GM21619 (cell line): Measurements from ENCODE around the gene SLC35G2.
"Not testable (repeated sequence)": the region's sequence is repeated elsewhere in the genome, so short reads cannot be mapped to it uniquely, and the experiment has no call there.

ENCODE experiments used
- ATAC-seq: cut with Tn5 transposase; IDR thresholded peaks from one replicate; pipeline ENCODE4 v1.9.1; 2021; ENCODE audit not compliant: unreplicated experiment

The SLC35G2 gene

DNA sequence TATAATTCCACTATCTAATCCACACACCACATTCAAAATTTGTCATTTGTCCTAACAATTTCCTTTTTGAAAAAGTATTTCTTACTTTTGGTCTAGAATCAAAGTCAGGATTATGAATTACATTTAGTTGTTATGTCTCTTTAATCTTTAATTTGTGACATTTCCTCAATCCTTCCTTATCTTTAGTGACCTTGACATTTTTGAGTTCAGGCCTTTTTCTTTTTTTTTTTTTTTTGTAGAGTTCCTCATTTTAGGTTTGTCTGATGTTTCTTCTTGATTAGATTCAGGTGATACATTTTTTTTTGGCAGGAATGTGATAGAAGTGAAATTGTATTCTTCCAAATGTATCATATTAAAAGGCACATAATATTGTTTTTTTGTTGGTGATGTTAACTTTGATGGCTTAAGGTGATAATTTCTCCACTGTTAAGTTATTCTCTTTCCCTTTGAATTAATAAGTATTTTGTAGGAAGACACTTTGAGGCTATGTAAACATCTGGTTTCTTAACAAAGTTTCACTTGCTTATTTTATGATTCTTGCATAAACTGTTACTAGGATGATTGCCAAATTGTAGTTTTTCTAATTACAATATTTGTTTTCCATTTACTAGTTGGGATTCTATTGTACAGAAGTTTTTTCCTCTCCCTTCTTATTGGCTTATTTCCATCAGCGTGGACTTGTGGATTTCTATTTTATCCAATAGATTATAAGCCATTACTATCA is 16.3 kb downstream of the SLC35G2 start:
- no peak for ATAC-seq

- ATAC-seq, result no peak
Measured at GRCh38 chr3:136835813-136836510, 17.0 kb downstream of the SLC35G2 start.

DNA sequence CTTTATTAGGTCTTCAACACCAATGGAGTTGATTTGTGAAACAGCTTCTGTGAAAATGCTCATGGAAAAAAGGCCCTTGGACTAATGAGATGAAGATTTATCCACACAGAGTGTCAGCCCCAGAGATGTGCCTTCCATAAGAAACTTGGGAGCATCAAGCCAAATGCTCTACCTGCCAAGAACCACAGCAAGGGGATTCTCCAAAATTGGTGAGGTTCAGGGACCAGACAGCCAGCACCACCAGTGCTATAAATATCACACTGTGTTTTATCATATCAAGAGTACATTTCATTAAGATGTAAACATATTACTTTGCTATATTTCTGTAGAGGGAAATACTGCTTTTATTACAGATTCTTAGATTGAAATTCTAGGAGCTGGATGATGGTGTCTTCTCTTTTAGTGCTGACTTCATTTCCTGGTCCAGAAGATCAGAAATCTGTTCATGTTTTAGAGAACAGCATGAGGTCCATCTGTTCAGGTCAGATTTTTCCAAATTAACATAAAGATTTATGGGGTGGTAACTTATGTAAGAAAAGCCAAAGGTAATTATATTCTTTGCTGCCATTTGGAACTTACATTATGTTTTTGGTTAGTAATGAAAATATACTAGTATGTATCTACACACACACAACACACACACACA is 17.7 kb downstream of the SLC35G2 start:
- ATAC-seq, result no peak

- no peak for ATAC-seq
Measured at GRCh38 chr3:136838641-136839555, 20.0 kb downstream of the SLC35G2 start.

GRCh38 chr3:136839556-136839931 is 20.6 kb downstream of the SLC35G2 start:
- ATAC-seq, result no peak

GRCh38 chr3:136840252-136840651 is 21.3 kb downstream of the SLC35G2 start:
- ATAC-seq, result no peak

GRCh38 chr3:136842294-136842693 is 23.4 kb downstream of the SLC35G2 start:
- no peak for ATAC-seq

DNA sequence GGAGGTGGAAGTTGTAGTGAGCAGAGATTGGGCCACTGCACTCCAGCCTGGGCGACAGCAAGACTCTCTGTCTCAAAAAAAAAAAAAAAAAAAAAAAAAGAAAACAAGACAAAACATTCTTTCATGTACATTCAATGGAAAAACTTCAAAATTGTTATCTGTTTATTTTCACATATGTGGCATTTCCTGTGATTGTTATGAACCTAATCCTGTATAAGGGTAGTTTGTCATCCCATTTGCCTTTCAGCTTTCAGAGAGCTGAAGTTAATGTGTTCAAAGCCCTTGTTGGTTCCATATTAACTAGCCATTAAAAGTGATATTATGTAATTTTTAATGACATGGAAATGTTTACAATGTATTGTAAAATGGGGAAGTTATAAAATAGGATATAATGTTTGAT is 25.8 kb downstream of the SLC35G2 start:
- no peak for ATAC-seq

GRCh38 chr3:136852180-136852579 is 33.3 kb downstream of the SLC35G2 start:
- no peak for ATAC-seq

DNA sequence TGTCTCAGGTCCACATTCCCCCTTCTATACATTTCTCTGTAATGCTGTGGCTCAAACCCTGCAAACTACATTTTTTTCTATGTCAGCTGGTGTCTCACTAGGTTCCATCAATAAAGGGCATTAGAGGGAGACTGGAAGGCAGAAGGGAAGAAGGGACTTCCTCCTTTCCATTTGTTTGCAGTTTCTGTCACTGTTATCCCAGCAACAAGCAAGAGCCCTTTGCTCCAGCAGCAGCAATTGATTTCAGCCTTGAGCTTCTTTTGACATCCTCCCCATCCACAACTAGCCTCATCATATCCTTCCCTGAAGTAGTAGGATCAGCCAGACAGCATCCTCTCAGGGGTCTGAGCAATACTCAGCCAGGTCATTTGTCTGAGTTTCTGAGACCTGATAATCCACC is 37.7 kb downstream of the SLC35G2 start:
- no peak for ATAC-seq

GRCh38 chr3:136858381-136858780 is 39.5 kb downstream of the SLC35G2 start:
- ATAC-seq, result no peak

GRCh38 chr3:136860541-136860940 is 41.6 kb downstream of the SLC35G2 start:
- ATAC-seq, result no peak

DNA sequence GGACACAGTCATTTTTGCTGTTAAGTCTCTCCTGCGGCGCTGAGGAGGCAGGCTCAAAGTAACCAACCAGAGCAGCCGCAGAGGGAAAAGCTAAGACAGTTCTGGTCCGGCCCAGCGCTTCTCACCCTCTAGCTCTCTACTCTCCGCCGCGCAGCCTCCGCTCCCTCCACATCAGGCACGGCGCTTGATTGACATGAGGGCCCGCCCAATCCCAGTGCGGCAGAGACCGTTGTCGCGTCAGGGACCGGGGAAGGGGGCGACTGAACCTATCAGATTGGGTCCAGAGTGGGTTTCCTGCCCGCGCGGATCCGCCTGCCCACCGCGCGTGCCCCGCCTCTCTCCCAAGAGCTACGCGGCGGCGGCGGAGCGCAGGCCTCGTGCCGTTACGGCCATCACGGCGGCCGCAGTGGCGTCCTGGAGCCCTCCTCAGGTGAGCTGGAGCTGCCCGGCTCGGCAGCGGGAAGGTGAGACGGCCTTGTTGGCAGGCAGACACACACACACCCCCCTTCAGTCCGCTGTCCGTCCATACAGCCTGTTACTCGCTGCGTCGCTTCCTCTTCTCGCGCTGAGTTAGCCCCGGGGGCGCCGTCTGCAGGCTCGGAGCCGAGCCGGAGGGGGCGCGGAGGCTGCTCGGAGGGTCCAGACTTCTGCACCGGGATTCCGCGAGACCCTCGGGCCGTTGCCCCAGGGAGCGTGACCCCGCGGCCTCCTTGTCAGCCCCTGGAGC is 43.1 kb downstream of the SLC35G2 start, which contains the start of gene NCK1:
TSS of gene NCK1 (plus strand) at position 319 of the 727 bp plus-strand sequence. CDS start 65,794 bp downstream, outside the sequence.
- peak; percentile 97 for ATAC-seq

- peak; percentile 18 for ATAC-seq
Measured at GRCh38 chr3:136862617-136863322, 43.8 kb downstream of the SLC35G2 start.

DNA sequence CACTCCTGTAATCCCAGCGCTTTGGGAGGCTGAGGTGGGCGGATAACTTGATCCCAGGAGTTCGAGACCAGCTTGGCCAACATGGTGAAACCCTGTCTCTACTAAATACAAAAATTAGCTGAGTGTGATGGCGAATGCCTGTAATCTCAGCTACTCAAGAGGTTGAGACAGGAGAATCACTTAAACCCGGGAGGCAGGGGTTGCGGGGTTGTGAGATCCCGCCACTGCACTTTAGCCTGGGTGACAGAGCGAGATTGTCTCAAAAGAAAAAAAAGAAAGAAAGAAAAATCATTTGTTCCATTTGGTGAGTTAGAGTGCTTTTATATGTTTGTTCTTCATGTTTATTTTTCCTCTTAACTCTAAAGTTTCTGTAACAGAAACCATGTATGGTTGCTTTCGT is 50.4 kb downstream of the SLC35G2 start:
- ATAC-seq, result no peak

DNA sequence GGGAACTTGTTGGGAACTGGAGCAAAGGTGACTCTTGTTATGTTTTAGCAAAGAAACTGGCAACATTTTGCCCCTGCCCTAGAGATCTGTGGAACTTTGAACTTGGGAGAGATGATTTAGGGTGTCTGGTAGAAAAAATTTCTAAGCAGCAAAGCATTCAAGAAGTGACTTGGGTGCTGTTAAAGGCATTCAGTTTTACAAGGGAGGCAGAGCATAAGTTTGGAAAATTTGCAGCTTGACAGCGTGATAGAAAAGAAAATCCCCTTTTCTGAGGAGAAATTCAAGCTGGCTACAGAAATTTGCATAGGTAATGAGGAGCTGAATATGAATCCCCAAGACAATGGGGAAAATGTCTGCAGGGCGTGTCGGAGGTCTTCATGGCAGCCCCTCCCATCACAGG is 53.3 kb downstream of the SLC35G2 start:
- ATAC-seq, result not testable (repeated sequence)

DNA sequence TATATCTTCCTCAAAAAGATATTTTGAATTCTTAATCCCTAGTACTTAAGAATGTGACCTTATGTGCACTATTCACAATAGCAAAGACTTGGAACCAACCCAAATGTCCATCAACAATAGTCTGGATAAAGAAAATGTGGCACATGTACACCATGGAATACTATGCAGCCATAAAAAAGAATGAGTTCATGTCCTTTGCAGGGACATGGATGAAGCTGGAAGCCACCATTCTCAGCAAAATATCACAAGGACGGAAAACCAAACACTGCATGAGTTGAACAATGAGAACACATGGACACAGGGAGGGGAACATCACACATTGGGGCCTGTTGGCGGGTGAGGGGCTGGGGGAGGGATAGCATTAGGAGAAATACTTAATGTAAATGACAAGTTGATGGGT is 60.6 kb downstream of the SLC35G2 start:
- not testable (repeated sequence) for ATAC-seq

DNA sequence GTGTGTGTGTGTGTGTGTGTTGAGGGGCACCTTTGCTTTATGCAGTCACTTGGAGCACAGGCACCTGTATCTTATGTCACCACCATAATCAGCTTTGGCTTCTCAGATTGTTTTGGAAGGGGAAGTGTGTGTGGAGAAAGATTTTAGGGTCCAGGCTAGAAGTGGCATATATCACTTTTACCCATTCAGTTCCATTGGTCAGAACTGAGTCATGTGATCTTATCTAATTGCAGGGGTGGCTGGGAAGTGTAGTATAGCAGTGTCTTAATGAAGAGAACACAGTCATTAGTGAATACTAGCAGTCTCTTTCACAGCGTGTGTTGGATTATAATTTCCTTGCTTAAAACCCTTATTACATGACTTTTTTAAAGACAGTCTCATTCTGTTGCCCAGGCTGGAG is 63.6 kb downstream of the SLC35G2 start:
- ATAC-seq, result no peak

- no peak for ATAC-seq
Measured at GRCh38 chr3:136883967-136884720, 65.2 kb downstream of the SLC35G2 start.
